ENCODE results near the gene CLEC3A. TPM values are rescaled to one million over a fixed set of nuclear protein-coding genes. Genes with fewer than 3 reads are reported as not detected.

CLEC3A gene
- total and polyA plus RNA-seq, 2 donors (not counting 1 experiment from before 2014, with no cell fraction given) = not detected

DNA sequence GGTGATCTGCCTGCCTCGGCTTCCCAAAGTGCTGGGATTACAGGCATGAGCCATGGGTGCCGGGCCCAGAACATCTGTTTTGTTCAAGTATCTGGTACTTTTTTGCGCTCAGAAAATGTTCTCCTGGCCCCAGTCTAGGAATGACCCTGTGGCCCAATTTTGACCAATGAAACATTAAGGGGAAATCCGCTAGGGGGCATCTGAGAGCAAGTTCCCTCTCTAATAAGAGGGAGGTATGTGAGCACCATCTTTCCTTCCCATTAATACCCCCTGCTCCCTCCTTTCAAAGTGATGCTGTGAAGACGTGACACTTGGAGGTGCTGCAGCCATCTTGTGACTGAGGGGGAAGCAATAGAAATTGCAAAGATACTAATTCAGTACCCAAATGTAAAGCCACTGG, 16.5 kb upstream of the CLEC3A start:
- intact Hi-C loops (cut with micrococcal nuclease) = no loop called here
- Mint-ChIP-seq H3K4me3 (no peak overlapping the region), H3K27me3 (peaks cover 5% of the 10 kb centered on the region), H3K9me3 (ENCODE audit: insufficient read depth) (no peaks in the 10 kb centered on the region), H3K4me1 (no peaks in the 10 kb centered on the region), H3K27ac (no peak overlapping the region)
- TF ChIP-seq, protein P1, sequence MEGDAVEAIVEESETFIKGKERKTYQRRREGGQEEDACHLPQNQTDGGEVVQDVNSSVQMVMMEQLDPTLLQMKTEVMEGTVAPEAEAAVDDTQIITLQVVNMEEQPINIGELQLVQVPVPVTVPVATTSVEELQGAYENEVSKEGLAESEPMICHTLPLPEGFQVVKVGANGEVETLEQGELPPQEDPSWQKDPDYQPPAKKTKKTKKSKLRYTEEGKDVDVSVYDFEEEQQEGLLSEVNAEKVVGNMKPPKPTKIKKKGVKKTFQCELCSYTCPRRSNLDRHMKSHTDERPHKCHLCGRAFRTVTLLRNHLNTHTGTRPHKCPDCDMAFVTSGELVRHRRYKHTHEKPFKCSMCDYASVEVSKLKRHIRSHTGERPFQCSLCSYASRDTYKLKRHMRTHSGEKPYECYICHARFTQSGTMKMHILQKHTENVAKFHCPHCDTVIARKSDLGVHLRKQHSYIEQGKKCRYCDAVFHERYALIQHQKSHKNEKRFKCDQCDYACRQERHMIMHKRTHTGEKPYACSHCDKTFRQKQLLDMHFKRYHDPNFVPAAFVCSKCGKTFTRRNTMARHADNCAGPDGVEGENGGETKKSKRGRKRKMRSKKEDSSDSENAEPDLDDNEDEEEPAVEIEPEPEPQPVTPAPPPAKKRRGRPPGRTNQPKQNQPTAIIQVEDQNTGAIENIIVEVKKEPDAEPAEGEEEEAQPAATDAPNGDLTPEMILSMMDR (IDR thresholded peaks at IDR 0.05) = peak; percentile 12
- no peak for TF ChIP-seq EZH2 (IDR thresholded peaks at IDR 0.05; ENCODE audit: borderline replicate concordance, insufficient read depth, low read depth, low read length, poor library complexity, severe bottlenecking)
- H3K27me3 ChIP-seq (replicated peaks in 1 of 4; ENCODE audit: control extremely low read depth in 1 of 4, control insufficient read depth in 3 of 4, insufficient read depth in 4 of 4, low read length in 3 of 4) = no peaks in the 10 kb centered on the region
- H3K4me1 ChIP-seq (ENCODE audit: control insufficient read depth in 2 of 2, insufficient read depth in 2 of 2, low read length in 2 of 2) = no peaks in the 10 kb centered on the region
- CTCF ChIA-PET = no interaction called here
- H3K79me2 ChIP-seq (ENCODE audit: control insufficient read depth, insufficient read depth, low read length) = no peaks in the 10 kb centered on the region
- WGBS (ENCODE audit: insufficient coverage) = 93% methylated on average over 3 of the region's 5 CpGs
- no peak for DNase-seq
- no peaks in the 10 kb centered on the region for H3K36me3 ChIP-seq (replicated peaks in 1 of 2; ENCODE audit: control extremely low read depth in 1 of 2, control insufficient read depth in 1 of 2, extremely low read depth in 1 of 2, insufficient read depth in 2 of 2, low read length in 1 of 2)
- no peaks in the 10 kb centered on the region for H3K9me3 ChIP-seq (ENCODE audit: control extremely low read depth in 1 of 3, control insufficient read depth in 2 of 3, insufficient read depth in 1 of 3, low read length in 2 of 3)
- H2AFZ ChIP-seq (ENCODE audit: insufficient read depth, low read depth, low read length, poor library complexity, severe bottlenecking) = no peak overlapping the region
- no peak for ATAC-seq (ENCODE audit: low read depth)
- H3K4me2 ChIP-seq (replicated peaks; ENCODE audit: low read depth, low read length, poor library complexity, severe bottlenecking) = no peak overlapping the region
- no peak overlapping the region for H3K4me3 ChIP-seq (ENCODE audit: control extremely low read depth in 1 of 5, extremely low read depth in 1 of 5, insufficient read depth in 1 of 5, low read depth in 2 of 5, low read length in 4 of 5)
- H4K20me1 ChIP-seq (ENCODE audit: control insufficient read depth, insufficient read depth, low read length, poor library complexity, severe bottlenecking) = no peaks in the 10 kb centered on the region
- H3K27ac ChIP-seq (ENCODE audit: low read length in 2 of 2) = no peak overlapping the region
- POLR2A ChIA-PET = no interaction called here
- no peak overlapping the region for H3K9ac ChIP-seq (ENCODE audit: low read length)

DNA sequence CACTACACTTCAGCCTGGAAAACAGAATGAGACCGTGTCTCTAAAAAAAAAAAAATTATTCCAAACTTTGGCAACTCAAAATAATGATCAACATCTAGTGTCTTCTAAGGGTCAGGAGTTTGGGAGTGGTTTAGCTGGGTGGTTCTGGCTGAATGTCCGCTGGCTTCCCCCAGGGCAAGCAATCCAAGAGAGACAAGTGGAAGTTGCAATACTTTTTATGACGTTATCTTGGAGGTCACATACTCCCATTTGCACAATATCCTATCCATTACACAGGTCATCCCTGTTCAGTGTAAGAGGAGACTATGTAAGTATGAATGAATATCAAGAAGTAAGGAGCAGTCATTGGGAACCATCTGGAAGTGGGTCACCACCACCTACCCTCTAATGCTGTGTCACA, 15.2 kb upstream of the CLEC3A start:
- Histone ChIP-seq H3K27ac (ENCODE audit: low read length in 2 of 2) (no peak overlapping the region), H3K79me2 (ENCODE audit: control insufficient read depth, insufficient read depth, low read length) (no peaks in the 10 kb centered on the region), H3K9me3 (ENCODE audit: control extremely low read depth in 1 of 3, control insufficient read depth in 2 of 3, insufficient read depth in 1 of 3, low read length in 2 of 3) (no peaks in the 10 kb centered on the region), H3K4me2 (replicated peaks; ENCODE audit: low read depth, low read length, poor library complexity, severe bottlenecking) (no peak overlapping the region), H4K20me1 (ENCODE audit: control insufficient read depth, insufficient read depth, low read length, poor library complexity, severe bottlenecking) (no peaks in the 10 kb centered on the region), H3K27me3 (replicated peaks in 1 of 4; ENCODE audit: control extremely low read depth in 1 of 4, control insufficient read depth in 3 of 4, insufficient read depth in 4 of 4, low read length in 3 of 4) (no peaks in the 10 kb centered on the region), H3K4me3 (ENCODE audit: control extremely low read depth in 1 of 5, extremely low read depth in 1 of 5, insufficient read depth in 1 of 5, low read depth in 2 of 5, low read length in 4 of 5) (no peak overlapping the region), H3K9ac (ENCODE audit: low read length) (no peak overlapping the region), H3K4me1 (ENCODE audit: control insufficient read depth in 2 of 2, insufficient read depth in 2 of 2, low read length in 2 of 2) (no peaks in the 10 kb centered on the region), H3K36me3 (replicated peaks in 1 of 2; ENCODE audit: control extremely low read depth in 1 of 2, control insufficient read depth in 1 of 2, extremely low read depth in 1 of 2, insufficient read depth in 2 of 2, low read length in 1 of 2) (no peaks in the 10 kb centered on the region), H2AFZ (ENCODE audit: insufficient read depth, low read depth, low read length, poor library complexity, severe bottlenecking) (no peak overlapping the region)
- no peak overlapping the region for H3K4me3 Mint-ChIP-seq
- no peak for DNase-seq
- no peaks in the 10 kb centered on the region for H3K4me1 Mint-ChIP-seq
- TF ChIP-seq, protein P1 (IDR thresholded peaks at IDR 0.05) = no peak
- TF ChIP-seq EZH2 (IDR thresholded peaks at IDR 0.05; ENCODE audit: borderline replicate concordance, insufficient read depth, low read depth, low read length, poor library complexity, severe bottlenecking) = no peak
- no peaks in the 10 kb centered on the region for H3K9me3 Mint-ChIP-seq (ENCODE audit: insufficient read depth)
- ATAC-seq (ENCODE audit: low read depth) = no peak
- ChIA-PET CTCF (no interaction called here), POLR2A (no interaction called here)
- no CpG with 5 or more reads among the region's 3 CpGs for WGBS (ENCODE audit: insufficient coverage)
- intact Hi-C loops (cut with micrococcal nuclease) = no loop called here
- H3K27ac Mint-ChIP-seq = no peak overlapping the region
- peaks cover 8% of the 10 kb centered on the region for H3K27me3 Mint-ChIP-seq

Measured in B cell (primary cell).